C4-2B (cell line): Measurements from ENCODE around the gene PPP3R1.

Experiments
- ZFX ChIP-seq: fragments of 450-650 bp; IDR thresholded peaks from 2 replicates; pipeline ENCODE4 v1.6.1; 2017
- TF ChIP-seq, protein P1 (sequence below): fragments of 450-650 bp; conservative IDR thresholded peaks from 2 replicates; pipeline ENCODE4 v1.5.1; 2017; ENCODE audit warnings: mild to moderate bottlenecking

DNA sequence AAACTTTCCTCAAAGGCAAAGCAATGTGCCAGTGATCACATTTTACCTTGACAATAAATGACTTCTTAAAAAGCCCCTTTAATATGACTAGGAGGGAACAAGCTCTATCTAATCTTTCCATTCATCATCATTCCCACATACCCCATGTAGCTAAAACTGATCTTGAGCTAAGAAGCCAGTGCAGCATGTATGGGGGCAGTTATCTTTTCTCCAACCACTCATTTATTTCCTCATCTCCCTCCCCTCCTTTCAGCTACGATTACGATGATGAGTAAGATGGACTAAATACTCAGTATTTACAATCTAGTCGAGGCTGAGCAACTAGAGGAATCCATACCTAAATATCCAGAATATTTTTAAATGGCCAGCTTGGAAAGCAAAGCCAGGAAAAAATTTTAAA lies 59.2 kb downstream of the PPP3R1 start:
- TF ChIP-seq, protein P1, sequence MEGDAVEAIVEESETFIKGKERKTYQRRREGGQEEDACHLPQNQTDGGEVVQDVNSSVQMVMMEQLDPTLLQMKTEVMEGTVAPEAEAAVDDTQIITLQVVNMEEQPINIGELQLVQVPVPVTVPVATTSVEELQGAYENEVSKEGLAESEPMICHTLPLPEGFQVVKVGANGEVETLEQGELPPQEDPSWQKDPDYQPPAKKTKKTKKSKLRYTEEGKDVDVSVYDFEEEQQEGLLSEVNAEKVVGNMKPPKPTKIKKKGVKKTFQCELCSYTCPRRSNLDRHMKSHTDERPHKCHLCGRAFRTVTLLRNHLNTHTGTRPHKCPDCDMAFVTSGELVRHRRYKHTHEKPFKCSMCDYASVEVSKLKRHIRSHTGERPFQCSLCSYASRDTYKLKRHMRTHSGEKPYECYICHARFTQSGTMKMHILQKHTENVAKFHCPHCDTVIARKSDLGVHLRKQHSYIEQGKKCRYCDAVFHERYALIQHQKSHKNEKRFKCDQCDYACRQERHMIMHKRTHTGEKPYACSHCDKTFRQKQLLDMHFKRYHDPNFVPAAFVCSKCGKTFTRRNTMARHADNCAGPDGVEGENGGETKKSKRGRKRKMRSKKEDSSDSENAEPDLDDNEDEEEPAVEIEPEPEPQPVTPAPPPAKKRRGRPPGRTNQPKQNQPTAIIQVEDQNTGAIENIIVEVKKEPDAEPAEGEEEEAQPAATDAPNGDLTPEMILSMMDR = no peak
- no peak for TF ChIP-seq ZFX
